ENCODE results near the gene SEMA3F. TPM values are rescaled to one million over a fixed set of nuclear protein-coding genes. Genes with fewer than 3 reads are reported as not detected.

SEMA3F gene
- total and polyA plus RNA-seq, 2 experiments from 2014 or later: 13.9 to 15.5 TPM

DNA sequence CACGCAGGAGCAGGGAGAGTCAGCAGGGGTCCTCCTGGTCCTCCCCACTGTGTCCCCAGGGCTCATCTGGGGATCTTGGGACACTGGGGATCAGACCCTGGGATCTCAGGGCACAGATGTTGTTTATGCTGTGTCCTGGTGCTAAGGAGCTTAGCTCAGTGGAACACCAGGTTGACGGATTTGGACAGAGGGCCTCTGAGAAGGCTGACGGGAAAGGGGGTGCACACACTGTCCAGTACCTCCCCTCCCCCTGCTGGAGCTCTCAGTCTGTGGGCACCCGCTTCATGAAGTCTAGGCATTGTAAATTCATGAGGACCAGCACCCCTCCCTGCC, 21.9 kb upstream of the SEMA3F start:
- Histone ChIP-seq H3K27ac (no peak overlapping the region), H2AFZ (no peak overlapping the region), H3K9me2 (replicated peaks; ENCODE audit: insufficient read depth) (no peaks in the 10 kb centered on the region), H3K4me1 (ENCODE audit: insufficient read depth) (peaks cover 16% of the 10 kb centered on the region), H3K4me3 (no peak overlapping the region), H4K20me1 (ENCODE audit: insufficient read depth, poor library complexity, severe bottlenecking) (no peaks in the 10 kb centered on the region), H3K4me2 (no peak overlapping the region), H3K27me3 (peaks cover 6% of the 10 kb centered on the region), H3K79me2 (no peaks in the 10 kb centered on the region), H3K9me3 (ENCODE audit: low read depth) (no peaks in the 10 kb centered on the region), H3K36me3 (replicated peaks; ENCODE audit: insufficient read depth, low read depth) (no peaks in the 10 kb centered on the region)
- no peak for DNase-seq (ENCODE audit: low spot score)
- 66% methylated on average over 4 of the region's 4 CpGs for WGBS (ENCODE audit: low lambda C conversion rate, missing lambda C conversion rate)
- TF ChIP-seq, protein P1, sequence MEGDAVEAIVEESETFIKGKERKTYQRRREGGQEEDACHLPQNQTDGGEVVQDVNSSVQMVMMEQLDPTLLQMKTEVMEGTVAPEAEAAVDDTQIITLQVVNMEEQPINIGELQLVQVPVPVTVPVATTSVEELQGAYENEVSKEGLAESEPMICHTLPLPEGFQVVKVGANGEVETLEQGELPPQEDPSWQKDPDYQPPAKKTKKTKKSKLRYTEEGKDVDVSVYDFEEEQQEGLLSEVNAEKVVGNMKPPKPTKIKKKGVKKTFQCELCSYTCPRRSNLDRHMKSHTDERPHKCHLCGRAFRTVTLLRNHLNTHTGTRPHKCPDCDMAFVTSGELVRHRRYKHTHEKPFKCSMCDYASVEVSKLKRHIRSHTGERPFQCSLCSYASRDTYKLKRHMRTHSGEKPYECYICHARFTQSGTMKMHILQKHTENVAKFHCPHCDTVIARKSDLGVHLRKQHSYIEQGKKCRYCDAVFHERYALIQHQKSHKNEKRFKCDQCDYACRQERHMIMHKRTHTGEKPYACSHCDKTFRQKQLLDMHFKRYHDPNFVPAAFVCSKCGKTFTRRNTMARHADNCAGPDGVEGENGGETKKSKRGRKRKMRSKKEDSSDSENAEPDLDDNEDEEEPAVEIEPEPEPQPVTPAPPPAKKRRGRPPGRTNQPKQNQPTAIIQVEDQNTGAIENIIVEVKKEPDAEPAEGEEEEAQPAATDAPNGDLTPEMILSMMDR (IDR thresholded peaks at IDR 0.05; ENCODE audit: poor library complexity): no peak
- no peak for TF ChIP-seq EZH2 (IDR thresholded peaks at IDR 0.05; ENCODE audit: borderline replicate concordance)
- TF ChIP-seq EZH2phosphoT487 (IDR thresholded peaks at IDR 0.05; ENCODE audit: low read depth, severe bottlenecking, unreplicated experiment): no peak

DNA sequence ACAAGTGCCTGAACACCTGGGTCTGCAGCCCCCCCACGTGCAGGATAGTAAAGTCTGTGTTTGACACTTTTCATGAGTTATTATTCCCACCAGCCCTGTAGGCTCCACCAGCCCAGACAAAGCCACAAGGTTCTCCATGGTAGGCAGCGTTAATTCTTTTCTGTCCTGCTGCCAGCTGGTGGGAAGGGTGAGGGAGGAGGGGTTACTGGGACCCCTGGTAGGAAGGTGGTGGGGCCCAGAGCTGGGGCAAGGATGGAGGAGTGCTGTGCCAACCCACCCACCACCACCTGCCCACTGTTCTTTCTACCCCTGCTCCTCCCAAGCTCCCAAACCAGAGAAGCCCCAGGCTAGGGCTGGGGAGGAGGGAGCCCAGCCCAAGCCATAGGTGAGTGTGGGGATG, 20.8 kb upstream of the SEMA3F start:
- Histone ChIP-seq H3K27ac (no peak overlapping the region), H4K20me1 (ENCODE audit: insufficient read depth, poor library complexity, severe bottlenecking) (no peaks in the 10 kb centered on the region), H3K79me2 (no peaks in the 10 kb centered on the region), H3K9me3 (ENCODE audit: low read depth) (no peaks in the 10 kb centered on the region), H3K27me3 (peaks cover 6% of the 10 kb centered on the region), H3K9me2 (replicated peaks; ENCODE audit: insufficient read depth) (no peaks in the 10 kb centered on the region), H3K4me1 (ENCODE audit: insufficient read depth) (peaks cover 27% of the 10 kb centered on the region), H2AFZ (no peak overlapping the region), H3K36me3 (replicated peaks; ENCODE audit: insufficient read depth, low read depth) (no peaks in the 10 kb centered on the region), H3K4me3 (no peak overlapping the region), H3K4me2 (no peak overlapping the region)
- DNase-seq (ENCODE audit: low spot score): no peak
- TF ChIP-seq, protein P1 (IDR thresholded peaks at IDR 0.05; ENCODE audit: poor library complexity): no peak
- TF ChIP-seq EZH2phosphoT487 (IDR thresholded peaks at IDR 0.05; ENCODE audit: low read depth, severe bottlenecking, unreplicated experiment) (no peak), EZH2 (IDR thresholded peaks at IDR 0.05; ENCODE audit: borderline replicate concordance) (no peak)
- 58% methylated on average over 2 of the region's 2 CpGs for WGBS (ENCODE audit: low lambda C conversion rate, missing lambda C conversion rate)

DNA sequence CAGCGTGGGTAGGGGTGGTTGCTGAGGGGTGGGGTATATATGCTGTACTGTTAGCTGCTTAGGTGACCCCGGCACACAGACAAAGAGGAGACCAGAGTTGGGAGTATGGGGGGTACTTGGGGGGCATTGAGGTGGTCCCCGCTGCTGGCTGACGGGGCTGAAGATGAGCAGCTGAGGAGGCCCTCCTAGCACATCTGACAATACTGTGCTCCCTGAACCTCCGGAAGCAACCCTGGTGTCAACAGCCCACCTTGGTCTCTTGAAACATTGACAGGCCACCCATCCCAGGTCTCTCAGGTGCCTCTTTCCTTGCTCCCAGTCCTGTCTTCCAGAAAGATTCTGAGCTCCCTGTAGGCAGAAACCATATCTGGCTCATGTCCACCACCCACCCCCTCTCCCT, 19.2 kb upstream of the SEMA3F start:
- Histone ChIP-seq H3K27ac (no peak overlapping the region), H3K36me3 (replicated peaks; ENCODE audit: insufficient read depth, low read depth) (no peaks in the 10 kb centered on the region), H3K27me3 (peaks cover 6% of the 10 kb centered on the region), H3K4me1 (ENCODE audit: insufficient read depth) (peaks cover 31% of the 10 kb centered on the region), H3K9me2 (replicated peaks; ENCODE audit: insufficient read depth) (no peaks in the 10 kb centered on the region), H4K20me1 (ENCODE audit: insufficient read depth, poor library complexity, severe bottlenecking) (no peaks in the 10 kb centered on the region), H3K9me3 (ENCODE audit: low read depth) (no peaks in the 10 kb centered on the region), H3K79me2 (no peaks in the 10 kb centered on the region), H2AFZ (no peak overlapping the region), H3K4me2 (no peak overlapping the region), H3K4me3 (no peak overlapping the region)
- no peak for DNase-seq (ENCODE audit: low spot score)
- 95% methylated on average over 5 of the region's 5 CpGs for WGBS (ENCODE audit: low lambda C conversion rate, missing lambda C conversion rate)
- TF ChIP-seq EZH2 (IDR thresholded peaks at IDR 0.05; ENCODE audit: borderline replicate concordance) (no peak), EZH2phosphoT487 (IDR thresholded peaks at IDR 0.05; ENCODE audit: low read depth, severe bottlenecking, unreplicated experiment) (no peak)
- TF ChIP-seq, protein P1 (IDR thresholded peaks at IDR 0.05; ENCODE audit: poor library complexity): no peak
